Brain microvascular endothelial cell (primary cell): Measurements from ENCODE around the gene KIAA0753.

Source experiments
- DNase-seq: peaks from one replicate; pipeline ENCODE4 v3.0.0-alpha.2; 2020
- H3K27ac ChIP-seq: fragments of 250-450 bp; sonication (Bioruptor Pico); 2 replicates; pipeline ENCODE4 v1.5.1; 2020; ENCODE audit warnings: mild to moderate bottlenecking, moderate library complexity
- H3K27me3 ChIP-seq: fragments of 250-450 bp; sonication (Bioruptor Pico); replicated peaks from 2 replicates; pipeline ENCODE4 v1.5.1; 2020; ENCODE audit warnings: mild to moderate bottlenecking
- H3K36me3 ChIP-seq: fragments of 250-450 bp; sonication (Bioruptor Pico); replicated peaks from 2 replicates; pipeline ENCODE4 v1.5.1; 2020; ENCODE audit warnings: mild to moderate bottlenecking
- H3K4me3 ChIP-seq: 2 replicates; pipeline ENCODE4 v1.5.1; 2011; ENCODE audit warnings: low read depth, mild to moderate bottlenecking, control low read depth, low read length, moderate library complexity
- in situ Hi-C: cut with HindIII; loops from 2 replicates; pipeline ENCODE4 v1.10.0; 2017; ENCODE audit warnings: low sequenced_read_pairs, low pct_ligation_motif_present
- TF ChIP-seq, protein P1 (sequence below): IDR thresholded peaks from 2 replicates; pipeline ENCODE4 v1.5.1; 2011; ENCODE audit warnings: low read depth, mild to moderate bottlenecking, moderate library complexity, low read length, control low read depth, inconsistent platforms; ENCODE audit errors: missing control alignments

KIAA0753 gene

DNA sequence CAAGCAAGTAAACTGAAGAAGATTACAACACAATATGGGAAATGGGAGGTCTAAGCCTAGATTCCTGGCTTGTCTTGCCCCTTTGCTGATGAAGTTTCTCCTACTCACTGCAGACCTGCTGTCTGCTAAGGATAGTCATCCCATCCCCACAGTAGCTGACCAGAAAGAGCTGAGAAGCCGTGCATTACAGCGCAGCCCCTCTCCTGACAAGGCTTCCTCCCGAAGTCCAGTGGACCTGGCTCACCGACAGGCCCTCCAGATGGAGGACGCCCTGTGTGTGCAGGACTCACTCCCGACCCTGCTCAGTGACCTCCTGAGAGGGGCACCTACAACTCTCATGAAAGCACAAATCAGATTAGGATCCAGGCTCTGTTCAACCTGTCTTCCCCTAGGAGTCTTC lies 35.4 kb downstream of the KIAA0753 start:
- DNase-seq = no peak
- peaks cover 59% of the 10 kb centered on the region for H3K36me3 ChIP-seq
- TF ChIP-seq, protein P1, sequence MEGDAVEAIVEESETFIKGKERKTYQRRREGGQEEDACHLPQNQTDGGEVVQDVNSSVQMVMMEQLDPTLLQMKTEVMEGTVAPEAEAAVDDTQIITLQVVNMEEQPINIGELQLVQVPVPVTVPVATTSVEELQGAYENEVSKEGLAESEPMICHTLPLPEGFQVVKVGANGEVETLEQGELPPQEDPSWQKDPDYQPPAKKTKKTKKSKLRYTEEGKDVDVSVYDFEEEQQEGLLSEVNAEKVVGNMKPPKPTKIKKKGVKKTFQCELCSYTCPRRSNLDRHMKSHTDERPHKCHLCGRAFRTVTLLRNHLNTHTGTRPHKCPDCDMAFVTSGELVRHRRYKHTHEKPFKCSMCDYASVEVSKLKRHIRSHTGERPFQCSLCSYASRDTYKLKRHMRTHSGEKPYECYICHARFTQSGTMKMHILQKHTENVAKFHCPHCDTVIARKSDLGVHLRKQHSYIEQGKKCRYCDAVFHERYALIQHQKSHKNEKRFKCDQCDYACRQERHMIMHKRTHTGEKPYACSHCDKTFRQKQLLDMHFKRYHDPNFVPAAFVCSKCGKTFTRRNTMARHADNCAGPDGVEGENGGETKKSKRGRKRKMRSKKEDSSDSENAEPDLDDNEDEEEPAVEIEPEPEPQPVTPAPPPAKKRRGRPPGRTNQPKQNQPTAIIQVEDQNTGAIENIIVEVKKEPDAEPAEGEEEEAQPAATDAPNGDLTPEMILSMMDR = no peak
- H3K27ac ChIP-seq = no peak overlapping the region
- in situ Hi-C loops = no loop called here
- no peaks in the 10 kb centered on the region for H3K27me3 ChIP-seq
- no peak overlapping the region for H3K4me3 ChIP-seq

DNA sequence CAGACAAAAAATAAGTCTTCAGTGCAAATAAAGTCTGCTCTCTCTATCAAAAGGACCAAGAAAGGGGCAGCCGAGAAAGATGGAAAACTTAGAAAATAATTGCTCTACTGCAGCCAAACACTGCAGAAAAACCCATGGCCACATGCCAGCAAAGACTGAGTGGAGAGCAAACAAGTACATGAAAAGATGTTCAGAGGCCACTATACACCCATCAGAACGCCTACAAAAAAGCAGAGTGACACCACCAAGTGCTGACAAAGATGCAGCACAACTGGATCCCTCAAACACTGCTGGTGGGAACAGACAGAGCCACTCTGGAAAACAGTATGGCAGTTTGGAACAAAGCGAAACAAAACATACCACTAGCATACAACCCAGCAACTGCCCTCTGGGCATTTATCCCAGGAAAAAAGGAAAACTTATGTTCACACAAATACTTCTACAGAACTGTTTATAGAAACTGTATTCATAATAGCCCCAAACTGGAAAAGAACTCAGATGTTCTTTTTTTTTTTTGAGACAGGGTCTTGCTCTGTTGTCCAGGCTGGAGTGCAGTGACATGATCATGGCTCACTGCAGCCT lies 36.7 kb downstream of the KIAA0753 start:
- in situ Hi-C loops = no loop called here
- TF ChIP-seq, protein P1 = no peak
- no peak overlapping the region for H3K27ac ChIP-seq
- H3K36me3 ChIP-seq = peaks cover 52% of the 10 kb centered on the region
- no peaks in the 10 kb centered on the region for H3K27me3 ChIP-seq
- no peak for DNase-seq
- H3K4me3 ChIP-seq = no peak overlapping the region

DNA sequence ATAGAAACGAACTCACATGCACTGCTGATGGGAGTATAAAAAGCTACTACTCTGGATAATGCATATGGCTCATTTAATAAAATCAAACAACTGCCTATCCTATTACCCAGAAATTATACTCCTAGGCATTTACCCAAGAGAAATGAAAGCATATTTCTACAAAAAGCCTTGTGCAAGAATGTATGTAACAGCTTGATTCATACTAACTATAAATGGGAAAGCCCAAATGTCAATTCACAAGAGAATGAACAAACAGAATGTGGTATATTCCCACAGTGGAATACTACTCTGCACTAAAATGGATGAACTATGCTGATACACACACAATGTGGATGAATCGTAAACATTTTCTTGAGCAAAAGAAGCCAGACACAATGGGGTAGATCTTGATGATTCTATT lies 38.4 kb downstream of the KIAA0753 start:
- no peak for DNase-seq
- no peak overlapping the region for H3K27ac ChIP-seq
- TF ChIP-seq, protein P1 = no peak
- in situ Hi-C loops = no loop called here
- peaks cover 41% of the 10 kb centered on the region for H3K36me3 ChIP-seq
- H3K27me3 ChIP-seq = no peaks in the 10 kb centered on the region
- no peak overlapping the region for H3K4me3 ChIP-seq

DNA sequence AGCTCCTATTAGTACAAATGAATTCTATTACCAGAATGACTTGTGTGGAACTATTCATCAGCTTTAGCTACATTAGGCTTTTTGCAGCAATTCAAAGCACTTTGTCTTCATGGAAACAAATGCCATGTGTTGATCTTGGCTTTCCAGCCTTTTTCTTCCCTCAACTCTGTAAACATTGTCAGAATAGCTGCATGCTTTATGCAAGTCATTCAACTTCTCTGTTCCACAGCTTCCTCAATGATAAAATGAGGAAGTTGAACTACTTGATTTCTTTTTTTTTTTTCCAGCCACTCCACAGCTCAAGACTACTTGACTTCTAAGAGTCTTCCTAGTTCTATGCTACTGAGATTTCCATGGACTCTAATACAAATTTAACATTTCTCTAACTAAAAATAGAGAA lies 41.1 kb downstream of the KIAA0753 start:
- Histone ChIP-seq H3K27me3 (no peaks in the 10 kb centered on the region), H3K4me3 (no peak overlapping the region), H3K27ac (no peak overlapping the region), H3K36me3 (peaks cover 39% of the 10 kb centered on the region)
- DNase-seq = no peak
- TF ChIP-seq, protein P1 = no peak
- in situ Hi-C loops = no loop called here

DNA sequence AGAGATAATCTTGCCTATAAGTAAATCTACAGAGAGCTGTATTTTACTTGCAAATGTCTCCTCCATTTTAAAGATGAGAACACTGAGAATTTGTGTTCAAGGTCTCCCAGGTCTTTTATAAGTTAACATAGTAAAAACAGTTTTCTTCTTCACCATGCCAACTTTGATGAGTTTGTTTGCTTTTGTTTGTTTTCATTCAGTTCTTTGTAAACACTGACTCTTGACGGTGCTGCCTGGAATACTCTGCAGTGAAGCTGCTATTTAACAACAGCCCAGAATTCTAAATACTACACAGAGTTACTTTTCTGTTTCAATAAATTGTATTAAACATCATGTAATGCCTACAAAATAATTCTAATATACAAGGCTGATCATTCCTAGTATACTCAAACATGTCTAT lies 42.8 kb downstream of the KIAA0753 start:
- in situ Hi-C loops = no loop called here
- DNase-seq = no peak
- H3K27ac ChIP-seq = no peak overlapping the region
- no peaks in the 10 kb centered on the region for H3K27me3 ChIP-seq
- H3K36me3 ChIP-seq = peaks cover 36% of the 10 kb centered on the region
- TF ChIP-seq, protein P1 = no peak
- no peak overlapping the region for H3K4me3 ChIP-seq

DNA sequence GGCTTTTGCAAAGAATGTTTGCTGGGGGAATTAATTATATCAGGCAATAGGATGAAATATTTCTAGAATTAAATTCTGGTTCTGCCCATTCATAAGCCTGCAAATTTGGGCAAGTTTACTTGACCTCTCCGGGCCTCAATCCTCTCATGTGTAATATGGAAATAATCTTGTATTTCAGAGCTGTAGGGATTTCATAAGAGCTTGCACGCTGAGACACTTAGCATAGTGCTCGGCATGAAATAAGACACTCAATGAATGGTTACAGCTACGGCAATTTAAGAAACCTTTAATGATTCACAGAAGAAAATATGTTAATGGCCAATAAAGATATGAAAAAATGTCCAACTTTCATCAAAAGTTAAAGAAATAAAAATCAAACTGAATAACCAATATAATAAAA lies 43.6 kb downstream of the KIAA0753 start:
- in situ Hi-C loops = no loop called here
- Histone ChIP-seq H3K4me3 (no peak overlapping the region), H3K27me3 (no peaks in the 10 kb centered on the region), H3K27ac (no peak overlapping the region), H3K36me3 (peaks cover 37% of the 10 kb centered on the region)
- TF ChIP-seq, protein P1 = no peak
- DNase-seq = no peak
